NCI-H774 (cell line): Measurements from ENCODE around the gene ROCK2.
"Not testable (repeated sequence)": the region's sequence is repeated elsewhere in the genome, so short reads cannot be mapped to it uniquely, and the experiment has no call there.

Source experiments
- DNase-seq: peaks from one replicate; lab custom pipeline; 2025; lab: John Stamatoyannopoulos, UW

The ROCK2 gene

DNA sequence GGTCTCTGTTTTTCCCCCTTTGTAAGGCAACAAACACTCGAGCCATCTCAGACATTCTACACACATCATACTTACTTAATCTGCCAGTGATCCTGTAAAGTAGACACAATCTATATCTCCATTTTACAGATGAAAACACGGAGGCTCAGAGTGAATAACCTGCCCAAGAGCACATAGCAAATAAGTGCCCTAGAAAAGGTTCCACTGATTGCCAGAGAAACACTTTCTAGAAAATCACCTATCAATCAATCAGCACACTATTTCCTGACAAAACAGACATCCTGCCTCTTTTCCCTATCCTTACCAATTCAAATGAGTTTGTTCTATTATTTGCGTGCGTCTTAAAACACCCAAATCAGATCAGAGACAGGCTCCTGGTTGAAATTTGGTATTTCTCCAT is 165.2 kb downstream of the ROCK2 start:
- DNase-seq, result no peak

- DNase-seq, result no peak
These were observed 166.4 kb downstream of the ROCK2 start for GRCh38 chr2:11177871-11178690.

GRCh38 chr2:11175293-11175795 is 169.1 kb downstream of the ROCK2 start:
- DNase-seq, result no peak

DNA sequence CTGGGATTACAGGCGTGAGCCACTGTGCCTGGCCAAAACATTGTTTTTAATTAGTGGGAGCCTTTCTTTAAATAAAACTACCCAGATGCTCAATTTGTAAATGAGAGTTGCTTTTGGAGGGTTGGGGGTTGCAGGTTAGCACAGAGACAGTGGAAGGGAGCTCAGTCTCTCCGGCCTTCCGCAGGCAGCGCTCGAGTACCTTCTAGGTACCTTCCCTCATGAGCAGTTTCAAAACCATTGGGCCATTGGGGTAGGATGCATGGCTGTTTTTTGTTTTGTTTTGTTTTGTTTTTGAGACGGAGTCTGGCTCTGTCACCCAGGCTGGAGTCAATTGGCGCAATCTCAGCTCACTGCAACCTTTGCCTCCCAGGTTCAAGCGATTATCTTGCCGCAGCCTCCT is 170.2 kb downstream of the ROCK2 start:
- DNase-seq, result no peak

DNA sequence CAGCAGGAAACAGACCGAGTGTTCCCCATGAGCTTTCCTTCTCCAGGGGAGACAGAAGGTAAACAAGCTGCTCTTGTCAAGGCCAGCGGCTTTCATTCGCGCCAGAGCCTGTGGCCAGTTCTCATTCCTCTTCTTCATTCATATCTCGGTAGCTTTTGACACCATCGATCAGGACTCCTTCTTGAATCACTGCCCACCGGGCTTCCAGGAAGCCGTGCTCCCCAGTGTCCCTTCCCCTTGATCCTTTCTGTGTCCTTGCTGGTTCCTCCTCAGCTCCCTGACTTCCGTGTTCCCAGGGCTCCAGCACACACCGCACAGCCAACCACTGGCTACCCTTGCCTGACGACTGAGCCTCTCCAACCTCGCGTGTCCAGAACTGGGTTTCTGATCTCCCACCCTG is 175.1 kb downstream of the ROCK2 start:
- peak; percentile 37 for DNase-seq

DNA sequence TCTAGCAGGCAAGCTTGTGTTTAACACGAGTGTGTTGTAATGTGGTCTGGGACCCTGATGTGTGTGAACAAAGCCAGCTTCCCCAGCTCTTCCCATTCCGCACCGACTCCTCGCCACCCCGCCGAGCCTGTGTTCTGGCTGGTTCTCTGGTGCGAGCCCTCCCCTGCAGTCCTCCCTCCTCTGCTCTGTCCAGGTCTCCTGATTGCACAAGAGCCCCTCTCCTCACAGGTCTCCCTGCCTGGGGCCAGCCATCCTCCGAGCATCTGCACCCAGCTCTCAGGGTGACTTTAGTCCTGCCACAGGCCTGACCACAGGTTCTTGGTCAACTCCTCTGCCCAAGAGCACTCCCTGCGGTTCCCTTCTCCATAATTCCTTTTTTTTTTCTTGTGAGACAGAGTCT is 175.9 kb downstream of the ROCK2 start:
- DNase-seq, result no peak

- DNase-seq, result no peak
These were observed 178.0 kb downstream of the ROCK2 start for GRCh38 chr2:11166476-11166875.

DNA sequence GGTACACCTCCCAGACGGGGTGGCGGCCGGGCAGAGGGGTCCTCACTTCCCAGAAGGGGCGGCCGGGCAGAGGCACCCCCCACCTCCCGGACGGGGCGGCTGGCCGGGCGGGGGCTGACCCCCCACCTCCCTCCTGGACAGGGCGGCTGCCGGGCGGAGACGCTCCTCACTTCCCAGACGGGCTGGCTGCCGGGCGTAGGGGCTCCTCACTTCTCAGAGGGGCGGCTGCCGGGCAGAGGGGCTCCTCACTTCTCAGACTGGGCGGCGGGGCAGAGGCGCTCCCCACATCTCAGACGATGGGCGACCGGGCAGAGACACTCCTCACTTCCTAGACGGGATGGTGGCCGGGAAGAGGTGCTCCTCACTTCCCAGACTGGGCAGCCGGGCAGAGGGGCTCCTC is 179.4 kb downstream of the ROCK2 start:
- not testable (repeated sequence) for DNase-seq

- no peak for DNase-seq
These were observed 180.8 kb downstream of the ROCK2 start for GRCh38 chr2:11163439-11164317.

DNA sequence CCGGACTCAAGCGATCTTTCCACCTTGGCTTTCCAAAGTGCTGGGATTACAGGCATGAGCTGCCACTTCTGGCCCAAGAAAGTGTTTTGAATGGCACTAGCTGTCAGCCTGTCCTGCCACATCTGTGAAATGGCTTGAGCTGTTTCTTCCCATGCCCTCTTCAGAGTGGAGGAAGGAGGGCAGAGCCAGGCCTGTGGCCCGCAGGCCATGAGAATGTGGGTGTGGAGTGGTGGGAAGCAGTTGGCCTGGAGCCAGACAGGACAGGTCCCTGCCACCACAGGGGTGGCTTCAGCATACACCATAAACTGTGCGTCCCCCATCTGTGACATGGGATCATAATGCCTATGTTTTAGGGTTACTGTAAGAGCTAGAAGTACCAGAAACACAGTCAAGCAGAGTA is 182.7 kb downstream of the ROCK2 start:
- DNase-seq, result no peak

GRCh38 chr2:11160731-11161455 is 183.5 kb downstream of the ROCK2 start:
- DNase-seq, result no peak

DNA sequence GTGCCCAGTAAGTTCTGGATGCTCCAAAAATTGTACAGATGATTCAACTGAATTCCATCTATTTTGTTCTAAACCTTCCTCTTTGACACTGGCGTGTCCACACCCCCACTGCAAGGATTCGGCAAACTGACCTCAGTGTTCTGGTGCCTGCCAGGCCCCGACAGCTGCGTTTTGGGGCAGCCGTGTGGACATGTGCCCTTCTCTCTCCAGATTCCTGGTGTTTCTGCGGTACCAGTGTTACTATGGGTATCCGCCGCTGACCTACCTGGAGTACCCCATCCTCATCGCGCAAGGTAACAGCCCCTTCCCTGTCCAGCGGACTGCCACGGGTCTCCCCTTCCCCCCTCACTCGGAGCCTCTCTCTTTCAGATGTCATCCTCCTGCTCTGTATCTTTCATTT is 184.2 kb downstream of the ROCK2 start:
- no peak for DNase-seq

DNA sequence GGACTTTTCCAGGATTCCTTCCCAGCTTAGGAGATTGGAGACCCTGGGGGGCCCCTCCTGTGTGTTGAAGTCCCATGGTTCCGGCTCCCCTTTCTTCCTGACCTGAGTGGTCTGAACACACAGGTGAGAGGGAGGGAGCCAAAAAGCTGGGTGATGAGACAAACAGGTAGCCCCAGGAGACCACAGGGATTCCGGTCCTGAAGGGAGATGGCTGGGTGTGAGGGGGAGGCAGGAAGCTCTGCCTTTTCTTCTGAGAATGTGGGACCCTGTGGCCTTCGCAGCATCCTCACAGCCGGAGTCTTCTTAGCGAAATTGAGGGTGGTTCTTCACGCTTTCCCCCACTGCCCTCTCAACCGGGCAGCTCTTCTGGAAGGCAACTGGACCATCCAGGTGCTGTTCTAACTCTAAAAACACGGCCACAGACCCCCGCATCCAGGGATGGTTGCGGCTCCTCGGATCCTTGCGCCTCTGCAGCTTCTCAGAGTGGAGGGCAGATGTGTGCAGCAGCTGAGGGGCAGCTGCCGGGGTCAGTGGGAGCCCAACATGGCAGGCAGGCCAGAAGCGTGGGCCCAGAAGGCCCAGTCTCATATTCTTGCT is 184.8 kb downstream of the ROCK2 start:
- no peak for DNase-seq

- DNase-seq, result no peak
These were observed 185.4 kb downstream of the ROCK2 start for GRCh38 chr2:11158916-11159573.

- DNase-seq, result no peak
These were observed 186.7 kb downstream of the ROCK2 start for GRCh38 chr2:11157731-11158130.

- no peak for DNase-seq
These were observed 187.1 kb downstream of the ROCK2 start for GRCh38 chr2:11157296-11157695.

DNA sequence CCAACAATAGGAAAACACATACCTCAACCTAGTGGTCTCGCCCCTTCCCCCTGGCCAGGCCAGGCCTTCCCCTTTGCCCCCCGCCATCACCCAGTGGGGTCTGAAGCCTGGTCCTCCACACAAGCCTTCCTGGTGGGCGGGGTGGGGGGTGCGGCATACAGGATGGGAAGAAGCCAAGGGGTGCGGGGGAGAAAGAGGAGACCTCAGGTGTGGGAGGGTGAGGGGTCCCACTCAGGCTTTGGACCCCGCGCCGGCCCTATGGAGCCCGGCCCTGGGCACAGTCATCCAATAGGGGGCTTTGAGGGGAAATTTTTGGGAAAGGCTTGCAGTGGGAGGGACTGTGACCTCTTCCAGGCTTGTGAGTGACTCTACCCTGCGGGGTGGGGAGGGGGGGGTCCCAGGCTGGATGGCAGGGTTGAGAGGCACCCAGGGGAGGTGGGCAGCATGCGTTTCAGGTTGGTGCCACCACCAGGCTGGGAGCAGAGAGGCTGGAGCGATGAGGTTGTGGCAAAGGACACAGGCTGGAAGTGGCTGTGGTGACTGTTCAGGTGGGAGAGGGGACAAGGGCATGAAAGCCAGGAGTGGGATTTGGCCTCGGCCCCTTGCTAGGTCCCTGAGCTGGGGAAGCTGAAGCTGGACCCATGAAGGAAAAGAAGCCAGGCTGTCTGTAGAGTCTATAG is 187.9 kb downstream of the ROCK2 start:
- DNase-seq, result no peak

- peak; percentile 88 for DNase-seq
These were observed 188.9 kb downstream of the ROCK2 start, which contains the start of gene SLC66A3 for GRCh38 chr2:11155381-11156035. Gene SLC66A3 (plus strand): TSS chr2:11155467. CDS start chr2:11155547, 80 bp downstream.

DNA sequence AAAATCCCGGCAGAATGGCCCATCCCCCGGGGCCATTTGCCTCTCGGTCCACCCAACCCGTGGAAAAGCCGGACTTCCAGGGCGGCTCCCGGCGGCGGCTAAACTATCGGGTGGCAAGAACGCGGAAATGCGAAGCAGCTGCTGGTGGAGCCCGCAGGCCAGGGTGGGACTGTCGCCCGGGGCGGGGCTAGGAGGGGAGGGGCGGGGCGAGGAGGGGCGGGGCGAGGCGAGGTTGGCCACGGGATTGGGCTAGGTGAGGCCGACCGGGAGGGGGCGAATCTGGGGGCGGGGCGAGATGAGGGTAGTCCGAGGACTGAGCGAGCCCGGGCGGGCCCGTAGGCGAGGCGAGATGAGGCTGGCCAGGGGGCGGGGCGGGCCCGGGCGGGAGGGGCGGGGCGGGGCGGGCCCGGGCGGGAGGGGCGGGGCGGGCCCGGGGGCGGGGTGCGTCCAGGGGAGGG is 189.5 kb downstream of the ROCK2 start:
- peak; percentile 88 for DNase-seq
